ENCODE results near the gene PTPRN. TPM values are rescaled to one million over a fixed set of nuclear protein-coding genes. Genes with fewer than 3 reads are reported as not detected.

Gene PTPRN
- total RNA-seq, 4 donors from 2014 or later, result not detected

DNA sequence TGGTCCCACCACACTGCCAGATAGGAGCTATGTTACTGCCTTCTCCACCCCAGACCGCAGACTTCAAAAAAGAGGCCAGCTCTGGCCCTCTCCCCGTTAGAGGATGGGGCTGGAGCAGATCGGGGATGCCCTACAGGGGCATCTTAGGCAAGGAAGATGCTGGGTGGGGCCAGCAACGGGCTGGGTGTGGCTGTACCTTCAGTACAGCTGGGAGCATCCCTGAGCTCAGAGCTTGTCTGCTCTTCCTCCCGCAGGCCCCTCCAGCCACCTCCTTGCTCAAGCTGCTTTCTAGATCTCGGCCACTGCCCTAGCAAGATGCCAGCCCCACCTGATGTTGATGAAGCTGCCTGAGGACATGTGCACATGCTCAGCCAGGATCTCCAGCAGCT is 9.8 kb downstream of the PTPRN start:
- Histone ChIP-seq H3K9me3 (no peaks in the 10 kb centered on the region), H3K4me1 (peaks cover 0 to 16% (median 0%) of the 10 kb centered on the region in 4 donors), H3K4me3 (no peak overlapping the region), H3K36me3 (no peaks in the 10 kb centered on the region), H3K27me3 (peaks cover 0 to 26% of the 10 kb centered on the region in 2 donors), H3K27ac (no peak overlapping the region)
- WGBS, 2 donors, result 76 to 83% methylated on average over 4 to 6 of the region's 6 CpGs
- DNase-seq (ENCODE audit: low spot score in 2 of 2), result no peak
- TF ChIP-seq EP300 (IDR thresholded peaks at IDR 0.05) (no peak), POLR2A (IDR thresholded peaks at IDR 0.05) (no peak)
- TF ChIP-seq, protein P1, sequence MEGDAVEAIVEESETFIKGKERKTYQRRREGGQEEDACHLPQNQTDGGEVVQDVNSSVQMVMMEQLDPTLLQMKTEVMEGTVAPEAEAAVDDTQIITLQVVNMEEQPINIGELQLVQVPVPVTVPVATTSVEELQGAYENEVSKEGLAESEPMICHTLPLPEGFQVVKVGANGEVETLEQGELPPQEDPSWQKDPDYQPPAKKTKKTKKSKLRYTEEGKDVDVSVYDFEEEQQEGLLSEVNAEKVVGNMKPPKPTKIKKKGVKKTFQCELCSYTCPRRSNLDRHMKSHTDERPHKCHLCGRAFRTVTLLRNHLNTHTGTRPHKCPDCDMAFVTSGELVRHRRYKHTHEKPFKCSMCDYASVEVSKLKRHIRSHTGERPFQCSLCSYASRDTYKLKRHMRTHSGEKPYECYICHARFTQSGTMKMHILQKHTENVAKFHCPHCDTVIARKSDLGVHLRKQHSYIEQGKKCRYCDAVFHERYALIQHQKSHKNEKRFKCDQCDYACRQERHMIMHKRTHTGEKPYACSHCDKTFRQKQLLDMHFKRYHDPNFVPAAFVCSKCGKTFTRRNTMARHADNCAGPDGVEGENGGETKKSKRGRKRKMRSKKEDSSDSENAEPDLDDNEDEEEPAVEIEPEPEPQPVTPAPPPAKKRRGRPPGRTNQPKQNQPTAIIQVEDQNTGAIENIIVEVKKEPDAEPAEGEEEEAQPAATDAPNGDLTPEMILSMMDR (IDR thresholded peaks at IDR 0.05), result no peak

DNA sequence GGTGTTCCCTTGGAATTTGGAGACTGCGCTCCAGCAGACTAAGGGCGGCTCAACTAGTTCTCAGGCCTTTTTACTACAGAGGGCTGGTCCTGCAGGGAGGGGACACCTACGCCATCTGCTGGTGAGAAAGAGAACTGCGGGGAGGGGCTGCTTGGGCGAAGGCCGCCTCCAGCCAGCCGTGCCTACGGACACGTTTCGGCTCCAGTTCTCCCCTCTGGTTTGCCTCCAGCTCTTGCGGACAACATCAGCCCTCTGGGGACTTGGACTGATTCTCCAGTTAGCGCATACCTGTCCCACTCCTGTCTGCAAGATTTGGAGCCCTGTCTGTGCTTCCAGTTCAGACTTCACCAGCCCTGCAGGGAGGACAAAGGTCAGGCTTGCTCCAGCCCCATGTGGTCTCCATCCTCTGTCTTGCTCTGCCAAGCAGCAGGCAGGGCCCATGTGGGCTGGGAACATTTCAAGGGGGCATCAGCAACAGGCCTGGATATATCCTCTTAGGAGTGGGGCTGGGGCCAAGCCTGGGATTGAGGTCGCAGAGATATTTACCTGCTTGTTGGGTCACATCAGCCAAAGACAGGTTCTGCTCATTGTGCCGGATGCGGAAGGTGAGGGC is 10.3 kb downstream of the PTPRN start:
- Histone ChIP-seq H3K4me1 (peaks cover 0 to 22% (median 2%) of the 10 kb centered on the region in 4 donors), H3K4me3 (no peak overlapping the region), H3K9me3 (no peaks in the 10 kb centered on the region), H3K27me3 (peaks cover 0 to 24% of the 10 kb centered on the region in 2 donors), H3K27ac (no peak overlapping the region), H3K36me3 (no peaks in the 10 kb centered on the region)
- WGBS, 2 donors, result 12 to 26% methylated on average over 10 to 13 of the region's 15 CpGs
- TF ChIP-seq POLR2A (IDR thresholded peaks at IDR 0.05), result no peak
- TF ChIP-seq, protein P1 (IDR thresholded peaks at IDR 0.05), result peak; percentile 94 to 100 (median 99)
- peak in 1 of 2 donors; percentile 42 for TF ChIP-seq EP300 (IDR thresholded peaks at IDR 0.05)
- DNase-seq (ENCODE audit: low spot score in 2 of 2), result peak; percentile 88 to 97

DNA sequence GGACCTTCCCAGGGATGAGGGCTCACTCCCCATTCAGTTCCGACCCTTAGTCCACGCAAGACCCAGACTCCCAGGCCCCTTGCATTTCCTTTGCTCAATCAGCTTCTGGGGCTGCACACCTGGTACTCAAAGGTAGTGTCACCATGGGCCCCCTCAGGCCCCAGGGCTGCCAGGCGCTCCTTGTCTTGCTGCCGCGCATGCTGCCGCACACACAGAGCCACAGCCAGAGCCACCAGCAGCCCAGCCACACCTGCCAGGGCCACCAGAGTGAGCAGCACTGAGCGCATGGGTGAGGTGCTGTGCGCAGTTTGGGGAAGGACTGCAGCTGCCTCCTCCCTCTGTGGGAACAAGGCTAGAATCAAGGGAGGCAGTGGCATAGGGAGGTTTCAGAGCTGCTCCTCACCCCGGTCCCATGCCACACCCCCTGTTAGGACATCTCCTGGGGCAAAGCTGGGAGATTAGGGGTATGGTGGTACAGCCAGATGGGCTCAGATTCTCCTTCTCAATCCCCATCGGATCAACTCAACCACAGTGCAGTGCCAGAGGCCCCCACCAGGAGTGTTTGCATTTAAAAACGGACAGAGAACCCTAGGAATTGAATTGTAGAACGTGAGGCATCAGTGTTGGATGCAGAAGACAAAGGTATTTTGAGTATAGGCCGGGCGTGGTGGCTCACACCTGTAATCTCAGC is 11.3 kb downstream of the PTPRN start:
- Histone ChIP-seq H3K27me3 (peaks cover 0 to 17% of the 10 kb centered on the region in 2 donors), H3K9me3 (no peaks in the 10 kb centered on the region), H3K27ac (no peak overlapping the region), H3K4me3 (no peak overlapping the region), H3K36me3 (no peaks in the 10 kb centered on the region), H3K4me1 (peaks cover 0 to 25% (median 3%) of the 10 kb centered on the region in 4 donors)
- WGBS, 2 donors, result 79 to 83% methylated on average over 14 of the region's 14 CpGs
- TF ChIP-seq, protein P1 (IDR thresholded peaks at IDR 0.05), result no peak
- TF ChIP-seq EP300 (IDR thresholded peaks at IDR 0.05), result no peak
- TF ChIP-seq POLR2A (IDR thresholded peaks at IDR 0.05), result no peak
- no peak for DNase-seq (ENCODE audit: low spot score in 2 of 2)

GRCh38 chr2:219296631-219297391 is 12.4 kb downstream of the PTPRN start:
- Histone ChIP-seq H3K4me3 (no peak overlapping the region), H3K27me3 (peaks cover 0 to 10% of the 10 kb centered on the region in 2 donors), H3K4me1 (peaks cover 0 to 25% (median 3%) of the 10 kb centered on the region in 4 donors), H3K27ac (no peak overlapping the region), H3K36me3 (no peaks in the 10 kb centered on the region), H3K9me3 (no peaks in the 10 kb centered on the region)
- TF ChIP-seq, protein P1 (IDR thresholded peaks at IDR 0.05), result no peak
- TF ChIP-seq POLR2A (IDR thresholded peaks at IDR 0.05), result no peak
- 84 to 95% methylated on average over 17 to 24 of the region's 25 CpGs for WGBS, 2 donors
- DNase-seq (ENCODE audit: low spot score in 2 of 2), result no peak

All from tibial nerve (tissue), 4 donors.